ENCODE data around the gene NLGN1. TPM values are rescaled to one million over a fixed set of nuclear protein-coding genes. Genes with fewer than 3 reads are reported as not detected.

The NLGN1 gene
- total and polyA plus RNA-seq, 2 of the 8 experiments (the other 6 are each of a cell fraction or from before 2014, with no cell fraction given): 7.8 to 14.8 TPM

- Histone ChIP-seq H3K14ac (ENCODE audit: insufficient read length) (no peak overlapping the region), H3K79me2 (ENCODE audit: control insufficient read depth in 1 of 2, insufficient read depth in 2 of 2, low read length in 2 of 2) (no peaks in the 10 kb centered on the region), H3K27ac (ENCODE audit: low read depth, low read length) (no peak overlapping the region), H2AK5ac (ENCODE audit: low read depth, low read length) (no peak overlapping the region), H3K4me2 (ENCODE audit: insufficient read depth in 1 of 2, low read depth in 2 of 2, low read length in 2 of 2) (no peak overlapping the region), H2AFZ (ENCODE audit: low read length) (no peak overlapping the region), H3K18ac (ENCODE audit: extremely low read depth, low read length) (no peak overlapping the region), H4K20me1 (replicated peaks in 1 of 2; ENCODE audit: control insufficient read depth in 1 of 2, insufficient read depth in 2 of 2, low read length in 2 of 2) (no peaks in the 10 kb centered on the region), H3K9me3 (ENCODE audit: insufficient read depth in 2 of 2, low read depth in 1 of 2, low read length in 1 of 2) (no peaks in the 10 kb centered on the region), H3K56ac (replicated peaks; ENCODE audit: insufficient read length, low read depth, low read length) (no peak overlapping the region), H4K91ac (replicated peaks; ENCODE audit: insufficient read length, low read length) (no peak overlapping the region), H4K5ac (ENCODE audit: insufficient read length, low read depth, low read length) (no peak overlapping the region), H2BK120ac (replicated peaks; ENCODE audit: low read depth, low read length) (no peak overlapping the region), H3K4me1 (replicated peaks in 1 of 4; ENCODE audit: control insufficient read depth in 3 of 4, insufficient read depth in 4 of 4, low read length in 3 of 4) (no peaks in the 10 kb centered on the region), H3K23ac (ENCODE audit: insufficient read length) (no peak overlapping the region), H3K79me1 (ENCODE audit: low read depth, low read length) (no peaks in the 10 kb centered on the region), H4K8ac (ENCODE audit: extremely low read depth, insufficient read depth, low read length) (no peak overlapping the region), H3K36me3 (ENCODE audit: control insufficient read depth in 2 of 4, insufficient read depth in 4 of 4, low read length in 3 of 4) (no peaks in the 10 kb centered on the region), H2BK12ac (ENCODE audit: low read depth, low read length) (no peak overlapping the region; the same call in 1 of the 2 replicates), H3K27me3 (replicated peaks in 1 of 4; ENCODE audit: control insufficient read depth in 3 of 4, extremely low read depth in 1 of 4, insufficient read depth in 3 of 4, low read length in 3 of 4) (no peaks in the 10 kb centered on the region), H3K4me3 (ENCODE audit: extremely low read depth in 1 of 4, insufficient read depth in 2 of 4, low read depth in 3 of 4, low read length in 4 of 4) (no peak overlapping the region), H2BK20ac (ENCODE audit: low read length) (no peak overlapping the region), H3K23me2 (ENCODE audit: low read depth, low read length) (no peaks in the 10 kb centered on the region), H3K4ac (replicated peaks; ENCODE audit: insufficient read length, low read depth, low read length) (no peak overlapping the region), H2BK15ac (ENCODE audit: low read length) (no peak overlapping the region), H2BK5ac (ENCODE audit: low read depth, low read length) (no peak overlapping the region), H3K9ac (replicated peaks in 1 of 4; ENCODE audit: extremely low read depth in 1 of 4, low read depth in 3 of 4, low read length in 3 of 4) (no peak overlapping the region)
- no peak for TF ChIP-seq BCL11A (IDR thresholded peaks at IDR 0.05; ENCODE audit: low read depth in 2 of 2, low read length in 2 of 2)
- no peak for TF ChIP-seq EGR1 (IDR thresholded peaks at IDR 0.05; ENCODE audit: borderline replicate concordance, low read depth, low read length)
- no peak for TF ChIP-seq SP2 (IDR thresholded peaks at IDR 0.05; ENCODE audit: low read length)
- TF ChIP-seq HDAC2 (IDR thresholded peaks at IDR 0.05; ENCODE audit: borderline replicate concordance in 1 of 2, low read depth in 2 of 2, low read length in 2 of 2): no peak
- TF ChIP-seq JUN (IDR thresholded peaks at IDR 0.05; ENCODE audit: low read depth, low read length): no peak
- no peak for TF ChIP-seq FOSL1 (IDR thresholded peaks at IDR 0.05; ENCODE audit: insufficient read depth, low read depth, low read length)
- no peak for TF ChIP-seq RAD21 (IDR thresholded peaks at IDR 0.05 in 1 of 2, conservative IDR thresholded peaks at IDR 0.05 in 1 of 2; ENCODE audit: low read depth in 2 of 2, low read length in 2 of 2)
- no peak for TF ChIP-seq NRF1 (IDR thresholded peaks at IDR 0.05; ENCODE audit: low read depth, low read length)
- 83% methylated on average over 4 of the region's 4 CpGs; no CpG with 5 or more reads in 1 of the 2 experiments for WGBS, 2 experiments (ENCODE audit: extremely low coverage in 1 of 2, insufficient coverage in 1 of 2, insufficient read length in 1 of 2, insufficient replicate concordance in 2 of 2, low coverage in 1 of 2, low lambda C conversion rate in 2 of 2, missing lambda C conversion rate in 1 of 2)
- POLR2A ChIA-PET (ENCODE audit: partially characterized antibody): no interaction called here
- CTCF ChIA-PET (ENCODE audit: partially characterized antibody): interaction anchor here (0.6 to 2.1 kb wide), 6 partner anchors 11 to 419 kb away, joined by 3 to 5 read pairs (median 4); no protein-coding TSS in a partner anchor
- peak; percentile 66 for FAIRE-seq
- DNase-seq (ENCODE audit: low read depth in 1 of 2, low spot score in 2 of 2): no peak
Observed at GRCh38 chr3:173732237-173732636, 334.7 kb downstream of the NLGN1 start.
